ENCODE data around the gene RAB28.
"Not testable (repeated sequence)": the region's sequence is repeated elsewhere in the genome, so short reads cannot be mapped to it uniquely, and the experiment has no call there.

Gene RAB28

GRCh38 chr4:13403833-13404232 is 80.3 kb downstream of the RAB28 start:
- no peak for DNase-seq (ENCODE audit: low read depth)
- TF ChIP-seq CTCF (conservative IDR thresholded peaks at IDR 0.05; ENCODE audit: low read length) = no peak
- H3K4me3 ChIP-seq (ENCODE audit: low read length) = no peak overlapping the region

- TF ChIP-seq CTCF (conservative IDR thresholded peaks at IDR 0.05; ENCODE audit: low read length) = no peak
- H3K4me3 ChIP-seq (ENCODE audit: low read length) = no peak overlapping the region
- DNase-seq (ENCODE audit: low read depth) = no peak
Measured at GRCh38 chr4:13403326-13403725, 80.8 kb downstream of the RAB28 start.

- DNase-seq (ENCODE audit: low read depth) = peak; percentile 6
- H3K4me3 ChIP-seq (ENCODE audit: low read length) = no peak overlapping the region
Measured at GRCh38 chr4:13399257-13399656, 84.9 kb downstream of the RAB28 start.

GRCh38 chr4:13396161-13396560 is 88.0 kb downstream of the RAB28 start:
- no peak for DNase-seq (ENCODE audit: low read depth)

More at GRCh38 chr4:13399257-13399656, 84.9 kb downstream of the RAB28 start:
- no peak for TF ChIP-seq CTCF (conservative IDR thresholded peaks at IDR 0.05; ENCODE audit: low read length)

GRCh38 chr4:13389901-13390300 is 94.2 kb downstream of the RAB28 start:
- H3K4me3 ChIP-seq (ENCODE audit: low read length); DNase-seq (ENCODE audit: low read depth): not testable (repeated sequence)

More at GRCh38 chr4:13396161-13396560, 88.0 kb downstream of the RAB28 start:
- TF ChIP-seq CTCF (conservative IDR thresholded peaks at IDR 0.05; ENCODE audit: low read length) = no peak
- H3K4me3 ChIP-seq (ENCODE audit: low read length) = no peak overlapping the region

GRCh38 chr4:13386405-13387107 is 97.6 kb downstream of the RAB28 start:
- peak; percentile 27 for DNase-seq (ENCODE audit: low read depth)
- no peak for TF ChIP-seq CTCF (conservative IDR thresholded peaks at IDR 0.05; ENCODE audit: low read length)
- no peak overlapping the region for H3K4me3 ChIP-seq (ENCODE audit: low read length)

- no peak overlapping the region for H3K4me3 ChIP-seq (ENCODE audit: low read length)
- no peak for TF ChIP-seq CTCF (conservative IDR thresholded peaks at IDR 0.05; ENCODE audit: low read length)
- DNase-seq (ENCODE audit: low read depth) = no peak
Measured at GRCh38 chr4:13384055-13384454, 100.1 kb downstream of the RAB28 start.
